DMS53 treated with DMSO at 0.1 percent for 48 hours (cell line): ENCODE measurements around the gene TNFRSF1B.

Experiments
- DNase-seq: peaks from one replicate; lab custom pipeline; 2025; ENCODE audit not compliant: unreplicated experiment; lab: John Stamatoyannopoulos, UW

TNFRSF1B gene

GRCh38 chr1:12166834-12167492 is at the start of gene TNFRSF1B:
Gene TNFRSF1B, plus strand, starts transcription at chr1:12166991. Its CDS starts 101 bp downstream, at chr1:12167092.
- DNase-seq = no peak

GRCh38 chr1:12121212-12122003 is 45.4 kb upstream of the TNFRSF1B start:
- no peak for DNase-seq

- DNase-seq = no peak
Observed at GRCh38 chr1:12123172-12123571, 43.6 kb upstream of the TNFRSF1B start.

GRCh38 chr1:12124693-12125421 is 41.9 kb upstream of the TNFRSF1B start:
- DNase-seq = peak; percentile 50

- no peak for DNase-seq
Observed at GRCh38 chr1:12125422-12126355, 41.1 kb upstream of the TNFRSF1B start.

- DNase-seq = no peak
Observed at GRCh38 chr1:12126781-12127180, 40.0 kb upstream of the TNFRSF1B start.

GRCh38 chr1:12127206-12127810 is 39.5 kb upstream of the TNFRSF1B start:
- no peak for DNase-seq

GRCh38 chr1:12128120-12128519 is 38.7 kb upstream of the TNFRSF1B start:
- no peak for DNase-seq

- no peak for DNase-seq
Observed at GRCh38 chr1:12129624-12130023, 37.2 kb upstream of the TNFRSF1B start.

- DNase-seq = no peak
Observed at GRCh38 chr1:12130466-12131130, 36.2 kb upstream of the TNFRSF1B start.

GRCh38 chr1:12132078-12132477 is 34.7 kb upstream of the TNFRSF1B start:
- no peak for DNase-seq

GRCh38 chr1:12134716-12135115 is 32.1 kb upstream of the TNFRSF1B start:
- no peak for DNase-seq

GRCh38 chr1:12135612-12136011 is 31.2 kb upstream of the TNFRSF1B start:
- no peak for DNase-seq

GRCh38 chr1:12136916-12137610 is 29.7 kb upstream of the TNFRSF1B start:
- no peak for DNase-seq

- DNase-seq = no peak
Observed at GRCh38 chr1:12138196-12139168, 28.3 kb upstream of the TNFRSF1B start.

- no peak for DNase-seq
Observed at GRCh38 chr1:12140016-12140415, 26.8 kb upstream of the TNFRSF1B start.

GRCh38 chr1:12140515-12141162 is 26.2 kb upstream of the TNFRSF1B start:
- no peak for DNase-seq
